Uterus (tissue), 2 donors: ENCODE data around the gene FBXO3.

Source experiments
- CTCF ChIP-seq, 4 experiments: fragments of 200-600 bp in 2 of 4; fragments of 450-650 bp in 2 of 4; sonication (generic) in 2 of 4; IDR thresholded peaks; one replicate each; pipeline ENCODE4 v1.5.1; 2016 to 2019; ENCODE audit warnings: antibody characterized with exemption in 4 of 4, mild to moderate bottlenecking in 2 of 4, moderate library complexity in 1 of 4
- POLR2A ChIP-seq, 2 donors: fragments of 450-650 bp; IDR thresholded peaks; one replicate each; pipeline ENCODE4 v1.6.1; 2016; ENCODE audit warnings: antibody characterized with exemption in 2 of 2, mild to moderate bottlenecking in 1 of 2, moderate library complexity in 1 of 2

GRCh38 chr11:33737362-33737821, 36.9 kb downstream of the FBXO3 start:
- TF ChIP-seq CTCF (IDR thresholded peaks at IDR 0.05) (no peak), POLR2A (IDR thresholded peaks at IDR 0.05) (no peak)
